Measurements from ENCODE around the gene UBL4A. TPM values are rescaled to one million over a fixed set of nuclear protein-coding genes. Genes with fewer than 3 reads are reported as not detected.

UBL4A gene
- 74.0 and 101 TPM in 2 replicates for total RNA-seq (2014; rRNA removed; shearing (Covaris generic))

DNA sequence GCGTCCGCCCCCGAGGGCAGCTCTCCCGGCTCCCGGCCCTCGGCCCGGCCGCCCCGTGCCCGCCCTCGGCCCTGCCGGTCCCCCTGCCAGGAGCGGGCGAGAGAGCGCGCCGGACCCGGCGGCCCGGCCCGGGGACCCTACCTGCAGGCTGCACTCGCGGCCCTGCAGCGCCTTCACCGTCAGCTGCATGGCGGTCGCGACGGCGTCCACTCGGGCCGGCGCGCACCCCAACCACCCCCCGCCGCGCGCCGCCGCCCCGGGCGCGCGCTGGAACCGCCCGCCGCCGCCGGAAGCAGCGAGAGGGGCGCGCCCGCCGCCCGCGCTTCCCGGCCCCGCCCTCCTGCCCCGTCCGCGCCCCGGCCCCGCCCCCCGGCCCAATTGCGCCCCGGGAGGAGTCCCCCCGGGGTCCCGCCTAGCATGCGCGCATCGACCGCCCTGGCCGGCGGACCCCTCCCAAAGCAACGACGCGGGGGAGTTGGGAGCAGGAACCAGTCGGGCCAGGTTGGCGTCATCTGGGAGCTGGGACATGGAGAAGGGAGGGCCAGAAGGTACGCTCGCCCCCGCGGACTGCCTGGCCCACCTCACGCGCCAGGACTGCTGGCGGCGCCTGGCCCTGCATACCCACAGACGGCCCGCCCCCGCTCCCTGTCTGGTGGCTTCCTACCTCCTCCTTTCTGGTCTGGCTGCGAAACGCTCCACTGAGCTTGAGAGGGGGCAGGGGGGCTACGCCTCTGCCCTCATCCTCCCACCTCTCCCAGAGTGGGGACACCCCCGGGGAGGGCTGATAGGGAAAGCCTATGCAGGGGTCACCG, at the start of gene UBL4A:
Gene UBL4A (minus strand): TSS at position 220 of the 812 bp plus-strand sequence. CDS start 31 bp downstream, at position 189.
- DNase-seq (ENCODE audit: low read depth) = peak; percentile 73

DNA sequence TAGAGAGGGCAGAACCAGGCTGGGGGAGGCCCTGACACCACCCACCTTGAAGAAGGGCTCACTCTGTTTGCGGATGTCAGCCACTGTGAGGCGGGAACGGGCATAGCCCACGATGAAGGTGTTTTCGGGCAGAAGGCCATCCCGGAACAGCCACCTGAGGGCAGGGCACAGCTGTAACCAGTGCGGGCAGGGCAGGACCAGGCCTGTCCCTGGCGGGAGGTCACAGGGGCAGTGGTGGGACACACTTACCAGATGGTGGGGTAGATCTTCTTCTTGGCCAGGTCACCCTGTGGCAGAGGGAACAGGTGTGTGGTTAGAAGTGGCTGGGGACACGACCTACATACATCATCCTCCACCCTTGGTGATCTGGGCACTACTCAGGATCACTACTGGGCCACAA, 49.5 kb upstream of the UBL4A start:
- no peak for DNase-seq (ENCODE audit: low read depth)

DNA sequence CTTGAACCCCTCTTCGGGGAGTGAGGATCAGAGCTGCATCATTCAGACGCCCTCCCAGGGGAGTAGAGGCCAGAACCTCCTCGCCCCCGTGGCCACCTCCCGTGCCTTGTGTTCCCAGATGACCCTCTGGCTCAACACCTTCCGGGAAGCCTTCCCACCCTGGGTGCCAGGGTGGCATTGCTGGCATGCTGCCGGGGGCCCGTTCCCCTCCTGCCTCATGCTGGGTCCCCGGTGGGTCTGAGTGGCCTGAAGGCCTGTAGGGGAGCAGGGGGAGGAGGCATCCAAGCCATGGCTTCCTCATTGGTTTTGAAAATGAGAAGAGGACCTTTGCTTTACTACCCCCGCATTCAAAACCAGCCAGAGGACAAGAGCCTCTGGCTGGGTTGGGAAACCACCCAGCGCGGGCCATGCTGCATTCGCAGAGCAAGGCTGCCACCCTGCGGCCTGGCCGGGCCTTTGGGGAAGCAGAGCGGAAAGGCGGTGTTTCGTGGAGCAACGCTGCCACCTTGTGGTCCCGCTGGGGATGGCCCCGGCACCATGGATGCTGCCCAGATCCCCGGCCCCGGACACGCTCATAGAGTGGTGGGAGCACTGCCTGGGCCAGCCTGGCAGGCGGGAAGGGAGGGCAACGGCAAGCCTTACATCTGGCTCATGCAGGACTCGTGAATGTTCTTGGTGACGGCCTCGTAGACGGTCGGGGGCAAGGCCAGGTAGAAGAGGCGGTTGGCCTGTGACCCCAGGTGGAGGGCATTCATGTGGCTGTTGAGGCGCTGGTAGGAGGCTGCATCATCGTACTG, 48.3 kb upstream of the UBL4A start:
- DNase-seq (ENCODE audit: low read depth) = peak; percentile 82

DNA sequence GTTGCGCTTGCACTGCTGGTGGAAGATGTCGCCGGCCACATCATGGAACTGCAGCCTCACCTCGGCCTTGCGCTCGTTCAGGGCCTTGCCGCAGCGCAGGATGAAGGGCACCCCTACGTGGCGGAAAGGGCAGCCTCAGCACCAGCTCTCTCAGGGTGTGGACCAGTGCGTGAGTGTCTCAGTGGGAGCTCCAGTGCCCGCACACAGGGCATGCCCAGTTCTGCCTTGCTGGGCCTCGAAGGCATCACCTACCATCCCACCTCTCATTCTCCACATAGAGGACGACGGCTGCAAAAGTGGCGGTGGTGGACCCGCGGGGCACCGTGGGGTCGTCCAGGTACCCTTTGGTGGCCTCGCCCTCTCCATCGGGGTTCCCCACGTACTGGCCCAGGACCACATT, 46.3 kb upstream of the UBL4A start:
- no peak for DNase-seq (ENCODE audit: low read depth)

DNA sequence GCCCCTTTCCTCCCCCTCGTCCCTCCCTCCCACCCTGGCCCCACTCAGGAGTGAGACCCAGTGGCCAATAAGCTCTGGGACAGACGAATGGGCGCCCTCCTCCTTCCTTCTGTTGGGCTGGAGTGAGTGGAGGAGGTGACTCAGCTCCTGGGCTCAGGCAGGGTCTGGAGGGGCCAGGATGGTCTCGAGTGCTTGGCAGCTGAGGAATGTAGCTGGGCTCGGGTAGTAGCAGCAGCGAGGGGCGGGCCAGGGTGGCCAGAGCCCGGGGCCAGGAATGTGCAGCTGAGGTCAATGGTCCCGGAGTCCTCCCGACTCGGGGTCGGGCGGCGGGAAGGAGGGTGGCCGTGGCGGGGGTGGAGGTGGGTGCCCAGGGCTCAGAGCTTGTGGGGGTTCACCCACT, 45.2 kb upstream of the UBL4A start:
- DNase-seq (ENCODE audit: low read depth) = peak; percentile 76

DNA sequence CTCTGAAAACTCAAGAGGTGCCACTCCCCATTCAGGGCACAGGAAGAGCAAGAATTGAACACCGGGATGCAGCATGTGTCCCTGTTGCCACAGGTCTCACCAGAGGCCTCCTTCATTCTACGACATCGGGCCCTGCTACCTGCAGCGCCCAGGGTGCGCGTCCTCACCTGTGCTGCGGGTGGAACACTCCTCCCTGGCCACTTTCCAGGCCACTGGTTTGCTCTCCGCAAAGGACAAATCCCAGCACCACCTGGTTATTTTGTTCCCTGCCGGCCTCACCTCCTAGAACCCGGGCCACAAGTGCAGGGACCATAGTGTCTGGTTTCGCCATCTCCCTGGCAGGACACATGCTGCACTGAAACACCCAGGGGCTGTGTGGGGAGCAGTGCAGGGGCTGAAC, 43.9 kb upstream of the UBL4A start:
- no peak for DNase-seq (ENCODE audit: low read depth)

DNA sequence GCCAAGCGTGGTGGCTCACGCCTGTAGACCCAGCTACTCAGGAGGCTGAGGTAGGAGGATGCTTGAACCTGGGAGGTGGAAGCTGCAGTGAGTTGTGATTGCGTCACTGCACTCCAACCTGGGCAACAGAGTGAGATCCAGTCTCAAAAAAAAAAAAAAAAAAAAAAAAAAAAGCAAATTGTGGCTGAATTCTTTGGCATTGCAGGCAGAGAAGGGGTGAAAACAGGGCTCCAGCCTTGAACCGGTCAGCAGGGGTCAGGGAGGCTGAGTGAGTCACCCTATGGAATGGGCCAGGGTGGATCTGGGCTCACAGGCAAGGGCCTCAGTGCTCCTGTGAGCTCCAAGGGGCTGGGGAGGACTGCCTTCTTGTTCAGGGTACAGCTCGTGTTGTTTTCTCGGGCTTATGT, 42.8 kb upstream of the UBL4A start:
- DNase-seq (ENCODE audit: low read depth) = peak; percentile 81

DNA sequence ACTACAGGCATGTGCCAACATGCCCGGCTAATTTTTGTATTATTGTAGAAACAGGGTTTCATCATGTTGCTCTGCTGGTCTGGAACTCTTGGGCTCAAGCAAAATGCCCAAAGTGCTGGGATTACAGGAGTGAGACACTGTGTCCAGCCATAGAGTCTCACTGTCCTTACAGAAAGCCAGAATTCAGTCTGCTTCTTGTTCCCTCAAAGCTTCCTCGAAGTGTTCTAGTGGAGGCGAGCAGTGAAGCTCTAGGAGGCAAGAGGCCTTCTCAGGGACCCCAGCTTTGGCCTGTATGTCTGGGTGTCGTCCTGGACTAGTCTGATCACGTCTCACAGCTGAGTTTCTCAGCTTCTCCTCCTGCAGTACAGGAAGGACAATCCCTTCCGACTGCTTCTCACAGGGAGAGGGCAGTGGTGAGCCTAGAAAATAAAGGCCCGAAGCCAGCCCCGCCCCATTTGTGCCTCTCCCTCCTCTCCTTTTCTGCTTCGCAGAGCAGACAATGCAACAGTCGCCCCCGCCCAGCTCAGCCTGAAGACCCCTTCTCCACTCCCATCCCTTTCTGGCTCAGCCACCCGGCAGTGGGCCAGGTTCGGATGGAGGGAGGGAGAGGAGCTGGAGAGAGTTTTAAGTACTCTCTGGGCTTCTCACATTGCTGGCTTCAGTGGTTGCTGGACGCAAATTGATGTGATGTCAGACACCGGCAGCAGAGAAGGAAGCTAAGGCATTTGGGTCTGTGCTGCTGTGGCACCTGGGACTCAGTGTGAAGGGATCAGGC, 40.7 kb upstream of the UBL4A start:
- peak; percentile 85 for DNase-seq (ENCODE audit: low read depth)

DNA sequence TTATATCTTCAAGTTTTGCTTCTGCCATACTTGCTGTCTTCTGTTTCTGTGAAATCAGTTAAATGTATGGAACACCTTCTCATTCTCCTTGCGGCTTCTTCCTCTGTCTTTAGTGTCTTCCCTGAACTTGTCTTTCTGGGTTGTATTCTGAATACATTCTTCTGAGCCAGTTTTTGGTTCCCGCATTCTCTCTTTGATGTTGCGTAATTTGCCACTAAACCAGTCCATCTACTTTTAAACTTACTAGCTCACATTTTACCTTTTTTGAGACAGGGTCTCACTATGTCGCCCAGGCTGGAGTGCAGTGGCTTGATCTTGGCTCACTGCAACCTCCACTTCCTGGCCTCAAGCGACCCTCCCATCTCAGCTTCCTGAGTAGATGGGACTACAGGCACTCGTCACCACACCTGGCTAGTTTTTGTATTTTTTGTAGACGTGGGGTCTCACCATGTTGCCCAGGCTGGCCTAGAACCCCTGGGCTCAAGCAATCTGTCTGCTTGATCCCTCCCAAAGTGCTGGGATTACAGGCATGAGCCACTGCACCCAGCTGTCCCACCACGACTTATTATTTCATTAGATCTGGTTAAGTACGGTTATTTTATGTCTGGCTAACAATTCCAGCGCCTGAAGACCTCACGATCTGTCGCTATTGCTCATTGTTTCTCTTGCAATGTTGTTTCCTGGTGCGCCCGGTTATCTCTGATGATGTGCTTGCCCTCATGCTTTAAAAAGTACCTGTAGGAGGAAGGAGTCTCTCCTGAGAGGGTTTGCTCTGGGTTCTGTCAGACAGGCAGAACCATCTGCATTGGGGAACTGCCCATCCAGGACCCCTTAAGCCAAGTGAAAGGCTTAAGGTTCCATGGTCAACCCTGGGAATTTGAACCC, 39.4 kb upstream of the UBL4A start:
- DNase-seq (ENCODE audit: low read depth) = no peak

DNA sequence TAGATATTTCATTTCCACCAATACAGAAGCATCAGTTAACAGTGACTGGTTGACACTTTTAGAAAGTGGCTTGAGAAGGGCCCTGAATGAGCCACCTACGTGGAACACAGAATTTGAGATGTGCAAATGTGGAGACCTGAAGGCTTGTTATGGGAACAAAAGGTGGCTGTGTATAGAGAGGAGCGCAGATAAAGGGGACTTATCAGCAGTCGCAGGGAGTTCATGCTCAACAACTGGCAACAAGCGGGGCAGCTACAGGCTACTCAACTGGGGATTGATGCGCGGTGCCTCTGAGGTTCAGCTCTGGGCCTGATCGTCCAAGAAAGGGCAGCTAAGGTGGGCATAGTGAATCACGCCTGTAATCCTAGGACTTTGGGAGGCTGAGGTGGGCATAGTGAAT, 33.0 kb upstream of the UBL4A start:
- DNase-seq (ENCODE audit: low read depth) = no peak

DNA sequence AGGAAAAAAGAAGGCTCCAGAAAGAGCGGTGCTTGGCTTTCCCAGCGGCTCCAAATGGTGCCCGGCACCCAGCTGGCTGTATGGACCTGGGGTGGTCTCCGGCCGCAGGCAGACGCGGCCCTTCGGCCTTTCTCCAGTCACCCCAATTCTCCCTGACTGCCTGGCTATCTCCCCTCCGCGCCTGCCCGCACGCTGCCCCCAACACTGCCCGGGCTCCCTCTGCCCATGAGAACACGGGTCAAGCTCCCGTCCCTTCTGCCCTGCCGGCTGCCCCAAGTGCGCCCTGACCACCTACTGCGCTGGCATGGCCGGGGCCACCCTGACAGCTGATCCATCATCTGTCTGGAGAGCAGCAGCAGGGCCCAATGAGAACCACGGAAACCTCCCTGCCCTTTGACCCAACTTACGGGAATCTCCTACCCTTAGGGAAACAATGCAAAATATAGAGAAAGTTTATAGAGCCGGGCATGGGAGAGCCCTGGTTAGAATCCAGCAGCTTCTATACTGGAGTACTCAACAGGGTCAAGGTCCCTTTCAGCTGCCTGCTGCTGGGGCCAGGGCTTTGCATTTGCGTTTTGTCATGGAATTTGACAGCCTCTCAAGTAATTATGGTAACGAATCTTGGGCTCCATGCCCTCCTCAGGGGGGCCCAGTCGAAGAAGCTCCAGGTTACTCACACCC, 30.8 kb upstream of the UBL4A start:
- DNase-seq (ENCODE audit: low read depth) = no peak

DNA sequence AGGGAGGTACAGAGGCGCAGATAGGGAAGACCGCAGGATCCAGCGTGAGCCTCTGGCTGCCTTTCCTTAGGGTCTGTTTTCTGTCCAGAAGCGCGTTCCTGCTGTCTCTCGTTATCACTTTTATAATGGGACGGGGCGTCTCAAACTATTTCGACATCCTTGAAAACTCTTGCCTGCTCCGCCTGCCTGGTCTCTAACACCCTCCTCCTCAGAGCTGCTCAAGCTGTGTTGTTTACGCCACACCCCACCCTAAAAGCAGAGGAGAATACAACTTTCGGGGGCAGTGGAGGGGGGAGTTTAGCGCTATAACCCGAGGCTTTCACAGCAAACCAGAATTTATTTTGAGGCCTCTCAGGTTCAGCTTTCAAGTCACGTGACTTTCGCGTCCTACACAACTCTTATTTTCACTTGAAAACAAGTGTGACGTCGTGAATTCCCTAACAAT, 30.3 kb upstream of the UBL4A start:
- no peak for DNase-seq (ENCODE audit: low read depth)

DNA sequence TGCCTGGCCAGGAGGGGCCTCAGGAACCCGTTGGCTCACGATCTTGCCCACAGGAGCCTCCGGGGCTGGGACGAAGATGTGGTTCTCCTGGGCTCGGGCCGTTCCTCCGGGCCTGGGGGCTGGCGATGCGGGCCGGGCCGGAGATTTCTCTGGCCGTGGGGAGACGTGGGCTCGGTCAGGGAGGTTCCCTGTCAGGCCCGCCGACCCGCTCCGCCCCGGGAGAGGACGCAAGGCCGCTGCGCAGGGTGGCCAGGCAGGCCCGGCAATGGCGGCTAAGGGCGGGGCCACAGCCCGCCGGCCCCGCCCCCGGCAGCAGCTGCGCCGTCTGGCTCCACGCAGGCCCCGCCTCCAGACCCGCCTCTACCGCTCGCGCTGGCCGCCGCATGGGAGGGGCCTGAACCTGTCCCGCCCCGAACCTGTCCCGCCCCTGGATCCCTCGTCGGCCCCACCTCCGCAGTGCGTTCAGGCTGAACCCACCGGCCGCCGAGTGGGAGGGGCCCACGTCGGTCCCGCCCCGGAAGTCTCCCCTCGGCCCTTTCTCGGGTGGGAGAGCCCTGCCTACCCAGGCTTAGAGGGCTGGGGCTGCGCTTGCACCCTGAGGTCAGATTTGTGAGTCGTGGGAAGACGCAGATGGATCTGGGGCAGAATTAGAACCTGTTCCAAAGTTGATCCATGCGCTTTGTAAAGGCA, 29.7 kb upstream of the UBL4A start, which contains the start of gene FAM3A:
Gene FAM3A (minus strand): TSS at position 267 of the 690 bp plus-strand sequence. CDS start 460 bp downstream, outside the sequence.
- peak; percentile 86 for DNase-seq (ENCODE audit: low read depth)

DNA sequence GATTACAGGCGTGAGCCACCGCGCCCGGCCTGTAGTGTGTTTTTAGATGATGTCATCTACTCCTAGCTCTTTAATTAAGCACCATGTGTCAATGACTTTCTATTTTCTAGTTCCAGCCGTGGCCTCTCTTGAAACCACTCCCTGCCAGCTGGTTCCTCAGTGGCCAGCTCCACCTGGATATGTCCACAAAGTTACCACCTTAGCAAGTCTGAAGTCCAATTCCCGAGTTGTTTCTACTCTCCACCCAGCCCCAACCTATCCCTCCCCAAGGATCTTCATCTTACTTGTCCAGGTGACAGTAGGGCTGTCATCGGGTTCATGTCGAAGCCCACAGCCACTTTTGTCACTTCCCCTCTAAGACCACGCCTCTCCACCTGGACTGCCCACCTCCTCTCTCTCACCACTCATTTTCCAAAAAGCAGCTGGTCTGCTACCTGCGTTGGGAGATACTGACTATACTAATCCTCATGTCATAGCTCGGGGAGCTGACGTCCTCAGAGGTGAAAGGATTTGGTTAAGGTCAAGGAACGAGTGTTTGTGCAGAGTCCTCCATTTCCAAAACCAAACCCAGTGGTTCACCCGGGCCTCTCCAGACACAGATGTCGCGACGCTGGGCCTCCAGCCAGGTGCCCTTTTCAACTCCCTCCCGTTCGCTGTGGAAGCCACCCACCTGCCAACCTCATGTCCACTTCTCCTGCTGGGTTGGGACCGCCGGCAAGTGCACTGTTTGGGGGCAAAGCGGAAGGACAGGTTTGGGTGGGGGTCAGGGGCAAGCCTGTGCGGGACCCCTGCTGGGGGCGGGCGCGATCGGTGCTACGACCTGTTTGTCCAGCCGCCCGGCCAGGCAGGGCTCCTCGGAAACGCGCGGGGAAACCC, 28.9 kb upstream of the UBL4A start:
- peak; percentile 29 for DNase-seq (ENCODE audit: low read depth)

DNA sequence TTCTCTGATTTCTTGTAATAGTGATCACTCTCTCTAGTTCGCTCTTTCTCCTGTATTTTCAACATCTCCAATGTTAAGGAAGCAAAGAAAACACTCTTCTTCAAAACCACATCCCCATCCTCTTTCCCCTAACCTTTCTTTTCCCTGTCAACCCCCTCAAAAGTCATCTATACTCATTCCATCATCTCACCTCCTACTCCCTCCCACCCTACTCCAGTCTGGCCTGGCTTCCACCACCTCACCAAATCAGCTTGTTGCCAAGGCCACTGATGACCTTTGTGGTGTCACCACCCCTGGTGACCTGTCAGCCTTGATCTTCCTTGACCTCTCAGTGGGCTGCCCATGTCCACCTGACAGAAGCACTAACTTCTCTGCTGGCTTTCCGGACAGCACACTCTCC, 27.3 kb upstream of the UBL4A start:
- DNase-seq (ENCODE audit: low read depth) = no peak

DNA sequence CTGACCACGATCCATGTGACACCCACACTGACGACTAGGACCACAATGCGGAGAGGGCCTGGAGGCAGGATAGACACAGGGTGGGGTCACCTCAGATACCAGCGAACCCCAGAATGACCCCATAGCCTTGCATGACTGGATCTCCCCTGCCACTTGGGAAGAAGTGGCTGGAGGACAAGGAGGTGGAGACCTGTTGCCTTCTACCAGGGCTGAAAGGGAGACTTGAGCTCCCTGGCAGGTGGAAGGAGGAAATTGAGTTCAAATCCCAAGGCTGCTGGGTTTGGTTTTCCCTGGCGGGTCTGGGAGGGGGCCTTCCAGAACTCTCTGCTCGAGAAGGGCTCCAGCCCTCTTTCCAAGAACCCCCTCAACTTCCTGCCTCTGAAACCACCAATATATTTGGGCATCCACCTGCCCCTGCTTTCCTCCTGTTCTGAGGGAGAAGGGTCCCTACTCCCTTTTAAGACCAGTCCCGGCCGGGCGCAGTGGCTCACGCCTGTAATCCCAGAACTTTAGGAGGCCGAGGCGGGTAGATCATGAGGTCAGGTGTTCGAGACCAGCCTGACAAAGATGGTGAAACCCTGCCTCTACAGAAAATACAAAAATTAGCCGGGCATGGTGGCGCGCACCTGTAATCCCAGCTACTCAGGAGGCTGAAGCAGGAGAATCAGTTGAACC, 26.6 kb upstream of the UBL4A start:
- DNase-seq (ENCODE audit: low read depth) = no peak

DNA sequence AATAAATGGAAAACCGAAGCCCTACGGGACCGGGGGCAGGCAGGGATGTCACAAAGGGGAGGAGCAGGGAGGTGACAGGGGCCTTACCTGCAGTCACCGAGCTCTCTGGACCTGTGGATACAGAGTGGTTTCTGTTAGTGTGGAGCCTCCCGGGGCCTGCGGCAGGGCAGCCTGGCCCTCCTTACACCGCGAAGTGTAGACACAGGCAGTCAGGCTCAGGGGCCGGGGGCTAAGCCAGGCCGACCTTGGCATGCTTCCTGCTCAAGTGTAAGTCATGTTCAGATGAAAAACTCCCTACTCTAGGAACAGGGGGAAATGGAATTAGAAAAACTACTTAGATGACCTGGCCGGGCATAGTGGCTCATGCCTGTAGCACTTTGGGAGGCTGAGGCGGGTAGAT, 25.3 kb upstream of the UBL4A start:
- no peak for DNase-seq (ENCODE audit: low read depth)

DNA sequence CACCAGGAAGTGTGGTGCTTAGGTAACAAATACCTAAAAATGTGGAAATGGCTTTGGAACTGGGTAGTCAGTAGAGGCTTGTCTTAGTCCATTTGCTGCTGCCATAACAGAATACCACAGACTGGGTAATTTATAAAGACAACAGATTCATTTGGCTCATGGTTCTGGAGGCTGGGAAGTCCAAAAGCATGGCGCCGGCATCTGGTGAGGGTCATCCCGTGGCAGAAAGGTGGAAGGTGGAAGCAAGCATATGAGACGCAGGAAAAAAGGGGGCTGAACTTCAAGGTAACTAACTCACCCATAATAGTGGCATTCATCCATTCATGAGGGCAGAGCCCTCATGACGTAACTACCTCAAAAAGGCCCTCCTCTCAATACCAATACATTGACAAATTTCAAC, 23.0 kb upstream of the UBL4A start:
- DNase-seq (ENCODE audit: low read depth) = no peak

Data from M059J (cell line).